ENCODE data around the gene ZFHX3. TPM values are rescaled to one million over a fixed set of nuclear protein-coding genes. Genes with fewer than 3 reads are reported as not detected.

Gene ZFHX3
- total and polyA plus RNA-seq, 10 of the 15 experiments (the other 5 are each of a cell fraction or from before 2014, with no cell fraction given): 0.68 to 8.6 (median 2.0) TPM

GRCh38 chr16:72951916-72952315 is 96.0 kb downstream of the ZFHX3 start:
- Histone ChIP-seq H3K9me3 (replicated peaks; ENCODE audit: control insufficient read depth, insufficient read depth, low read length) (no peaks in the 10 kb centered on the region), H2AFZ (ENCODE audit: control insufficient read depth, low read depth, low read length) (no peak overlapping the region), H3K79me2 (ENCODE audit: control insufficient read depth, insufficient read depth, low read length) (no peaks in the 10 kb centered on the region), H3K4me3 (no peak overlapping the region), H3K9ac (ENCODE audit: control insufficient read depth, insufficient read depth, low read length) (no peak overlapping the region), H3K4me1 (ENCODE audit: control insufficient read depth, insufficient read depth, low read length) (peaks cover 8% of the 10 kb centered on the region), H3K27me3 (replicated peaks in 1 of 2; ENCODE audit: control insufficient read depth in 2 of 2, insufficient read depth in 2 of 2, low read length in 1 of 2) (no peaks in the 10 kb centered on the region), H3K27ac (ENCODE audit: control insufficient read depth, insufficient read depth) (no peak overlapping the region), H3K4me2 (ENCODE audit: control insufficient read depth, insufficient read depth) (no peak overlapping the region), H4K20me1 (ENCODE audit: control insufficient read depth, insufficient read depth) (no peaks in the 10 kb centered on the region; the same call in 1 of the 2 replicates), H3K36me3 (ENCODE audit: control insufficient read depth in 2 of 2, insufficient read depth in 2 of 2, low read length in 1 of 2) (peaks cover 1 to 2% of the 10 kb centered on the region in 2 experiments; a peak in 3 of 4 replicates)
- SMC1A ChIA-PET (ENCODE audit: uncharacterized antibody, unreplicated experiment): no interaction called here
- TF ChIP-seq KDM1A (IDR thresholded peaks at IDR 0.05; ENCODE audit: borderline replicate concordance) (no peak), HDGF (IDR thresholded peaks at IDR 0.05) (no peak)
- BruUV-seq (replicated peaks): no TSS peak
- WGBS (ENCODE audit: insufficient coverage, insufficient replicate concordance, low lambda C conversion rate, missing lambda C conversion rate): 66% methylated on average over 3 of the region's 3 CpGs
- in situ Hi-C loops (cut with MboI): no loop called here
- POLR2A ChIA-PET: no interaction called here
- FAIRE-seq (no peak), DNase-seq (ENCODE audit: low read depth, low spot score) (no peak), ATAC-seq (no peak)
- CTCF ChIA-PET: no interaction called here
- intact Hi-C loops (cut with micrococcal nuclease; ENCODE audit: unreplicated experiment): no loop called here
- RAD21 ChIA-PET (ENCODE audit: unreplicated experiment): no interaction called here

- in situ Hi-C loops (cut with MboI): no loop called here
- 97% methylated on average over 20 of the region's 20 CpGs for WGBS (ENCODE audit: insufficient coverage, insufficient replicate concordance, low lambda C conversion rate, missing lambda C conversion rate)
- TF ChIP-seq CREM (IDR thresholded peaks at IDR 0.05; ENCODE audit: low read depth): no peak
- TF ChIP-seq ZZZ3 (IDR thresholded peaks at IDR 0.05; ENCODE audit: control insufficient read depth, insufficient read length, low read depth): no peak
- TF ChIP-seq ZNF217 (IDR thresholded peaks at IDR 0.05): no peak
- no peak for TF ChIP-seq E4F1 (IDR thresholded peaks at IDR 0.05; ENCODE audit: borderline replicate concordance, partially characterized antibody)
- no peak for TF ChIP-seq HCFC1 (IDR thresholded peaks at IDR 0.05; ENCODE audit: low read length)
- TF ChIP-seq SIN3A (IDR thresholded peaks at IDR 0.05; ENCODE audit: low read depth, low read length): no peak
- TF ChIP-seq TBL1XR1 (IDR thresholded peaks at IDR 0.05; ENCODE audit: low read depth, low read length): no peak
- TF ChIP-seq SP1 (IDR thresholded peaks at IDR 0.05; ENCODE audit: low read depth, low read length): no peak
- TF ChIP-seq ZBTB40 (IDR thresholded peaks at IDR 0.05; ENCODE audit: borderline replicate concordance): no peak
- TF ChIP-seq TCF3 (IDR thresholded peaks at IDR 0.05; ENCODE audit: borderline replicate concordance, insufficient read depth, low read depth, low read length): no peak
- TF ChIP-seq ZBED1 (IDR thresholded peaks at IDR 0.05; ENCODE audit: borderline replicate concordance): no peak
- H3K27ac ChIP-seq (ENCODE audit: control insufficient read depth, insufficient read depth): no peak overlapping the region
- ATAC-seq (no peak), FAIRE-seq (no peak), DNase-seq (ENCODE audit: low read depth, low spot score) (no peak)
- ChIA-PET POLR2A (interaction anchor here (0.5 kb wide), 1 partner anchor 340 kb away, joined by 3 read pairs; no protein-coding TSS in a partner anchor), CTCF (no interaction called here), SMC1A (ENCODE audit: uncharacterized antibody, unreplicated experiment) (no interaction called here), RAD21 (ENCODE audit: unreplicated experiment) (no interaction called here)
- no peaks in the 10 kb centered on the region for H3K27me3 ChIP-seq (replicated peaks in 1 of 2; ENCODE audit: control insufficient read depth in 2 of 2, insufficient read depth in 2 of 2, low read length in 1 of 2)
- H3K4me1 ChIP-seq (ENCODE audit: control insufficient read depth, insufficient read depth, low read length): peaks cover 8% of the 10 kb centered on the region
- no peaks in the 10 kb centered on the region; the same call in 1 of the 2 replicates for H4K20me1 ChIP-seq (ENCODE audit: control insufficient read depth, insufficient read depth)
- H3K4me3 ChIP-seq: no peak overlapping the region
- H2AFZ ChIP-seq (ENCODE audit: control insufficient read depth, low read depth, low read length): no peak overlapping the region
- H3K79me2 ChIP-seq (ENCODE audit: control insufficient read depth, insufficient read depth, low read length): no peaks in the 10 kb centered on the region
- no TSS peak for BruUV-seq (replicated peaks)
- no peak overlapping the region for H3K9ac ChIP-seq (ENCODE audit: control insufficient read depth, insufficient read depth, low read length)
- H3K4me2 ChIP-seq (ENCODE audit: control insufficient read depth, insufficient read depth): no peak overlapping the region
- H3K9me3 ChIP-seq (replicated peaks; ENCODE audit: control insufficient read depth, insufficient read depth, low read length): no peaks in the 10 kb centered on the region
- intact Hi-C loops (cut with micrococcal nuclease; ENCODE audit: unreplicated experiment): no loop called here
- H3K36me3 ChIP-seq (ENCODE audit: control insufficient read depth in 2 of 2, insufficient read depth in 2 of 2, low read length in 1 of 2): peaks cover 1 to 2% of the 10 kb centered on the region in 2 experiments; a peak in 3 of 4 replicates
Measured at GRCh38 chr16:72950669-72951068, 97.3 kb downstream of the ZFHX3 start.
